Measurements from ENCODE around the gene DPYD. TPM values are rescaled to one million over a fixed set of nuclear protein-coding genes. Genes with fewer than 3 reads are reported as not detected.

Gene DPYD
- total RNA-seq, 1 donor from 2014 or later = 8.8 TPM

DNA sequence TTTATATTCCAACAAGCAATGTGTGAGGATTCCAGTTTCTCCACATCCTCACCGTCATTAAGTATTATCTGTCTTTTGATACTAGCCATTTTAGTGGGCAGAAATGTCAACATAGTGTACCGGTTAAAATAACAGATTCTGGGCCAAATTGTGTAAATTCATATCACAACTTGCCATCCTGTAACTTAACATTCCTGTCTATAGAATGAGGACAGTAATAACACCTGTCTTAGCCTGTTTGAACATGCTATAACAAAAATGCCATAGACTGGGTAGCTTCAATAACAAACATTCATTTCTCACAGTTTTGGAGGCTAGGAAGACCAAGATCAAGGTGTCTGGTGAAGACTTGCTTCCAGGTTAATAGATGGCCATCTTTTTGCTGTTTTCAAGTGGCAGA, 708.2 kb downstream of the DPYD start:
- Mint-ChIP-seq H3K9me3 (ENCODE audit: unreplicated experiment) (peaks cover 1% of the 10 kb centered on the region), H3K4me3 (ENCODE audit: unreplicated experiment) (no peak overlapping the region), H3K27me3 (ENCODE audit: low read depth, unreplicated experiment) (no peaks in the 10 kb centered on the region), H3K27ac (ENCODE audit: unreplicated experiment) (no peak overlapping the region), H3K36me3 (ENCODE audit: low read depth, unreplicated experiment) (no peaks in the 10 kb centered on the region), H3K4me1 (ENCODE audit: low read depth, unreplicated experiment) (no peaks in the 10 kb centered on the region)
- Histone ChIP-seq H3K9me3 (ENCODE audit: insufficient read depth, low read depth, low read length) (no peaks in the 10 kb centered on the region), H3K9ac (ENCODE audit: low read length) (no peak overlapping the region), H4K20me1 (ENCODE audit: insufficient read depth, low read length) (no peaks in the 10 kb centered on the region), H3K36me3 (ENCODE audit: insufficient read depth, low read length) (no peaks in the 10 kb centered on the region), H3K4me3 (ENCODE audit: insufficient read depth, low read depth, low read length) (no peak overlapping the region), H3K27me3 (ENCODE audit: insufficient read depth, low read length) (no peaks in the 10 kb centered on the region), H2AFZ (ENCODE audit: low read depth, low read length) (no peak overlapping the region), H3K79me2 (ENCODE audit: insufficient read depth, low read length) (no peaks in the 10 kb centered on the region), H3K4me1 (ENCODE audit: insufficient read depth, low read length) (no peaks in the 10 kb centered on the region), H3K4me2 (ENCODE audit: low read length) (no peak overlapping the region), H3K27ac (ENCODE audit: low read depth, low read length) (no peak overlapping the region)
- TF ChIP-seq EZH2 (IDR thresholded peaks at IDR 0.05; ENCODE audit: insufficient read depth, low read length) = no peak
- no peak for TF ChIP-seq CTCF (IDR thresholded peaks at IDR 0.05; ENCODE audit: insufficient read depth, low read depth, low read length)
- no peak for FAIRE-seq
- no peak for DNase-seq (ENCODE audit: low read depth)

GRCh38 chr1:97210307-97210706, 710.5 kb downstream of the DPYD start:
- no peak overlapping the region for H3K27ac ChIP-seq (ENCODE audit: low read depth, low read length)
- FAIRE-seq (no peak), DNase-seq (ENCODE audit: low read depth) (peak; percentile 8)
- no peaks in the 10 kb centered on the region for H3K4me1 Mint-ChIP-seq (ENCODE audit: low read depth, unreplicated experiment)
- no peaks in the 10 kb centered on the region for H3K27me3 ChIP-seq (ENCODE audit: insufficient read depth, low read length)
- no peaks in the 10 kb centered on the region for H3K9me3 ChIP-seq (ENCODE audit: insufficient read depth, low read depth, low read length)
- no peaks in the 10 kb centered on the region for H3K27me3 Mint-ChIP-seq (ENCODE audit: low read depth, unreplicated experiment)
- TF ChIP-seq CTCF (IDR thresholded peaks at IDR 0.05; ENCODE audit: insufficient read depth, low read depth, low read length) = no peak
- no peak for TF ChIP-seq EZH2 (IDR thresholded peaks at IDR 0.05; ENCODE audit: insufficient read depth, low read length)
- H3K79me2 ChIP-seq (ENCODE audit: insufficient read depth, low read length) = no peaks in the 10 kb centered on the region
- H3K4me1 ChIP-seq (ENCODE audit: insufficient read depth, low read length) = no peaks in the 10 kb centered on the region
- no peak overlapping the region for H3K4me3 Mint-ChIP-seq (ENCODE audit: unreplicated experiment)
- H3K27ac Mint-ChIP-seq (ENCODE audit: unreplicated experiment) = no peak overlapping the region
- no peaks in the 10 kb centered on the region for H3K36me3 ChIP-seq (ENCODE audit: insufficient read depth, low read length)
- no peaks in the 10 kb centered on the region for H4K20me1 ChIP-seq (ENCODE audit: insufficient read depth, low read length)
- H3K9ac ChIP-seq (ENCODE audit: low read length) = no peak overlapping the region
- H3K36me3 Mint-ChIP-seq (ENCODE audit: low read depth, unreplicated experiment) = no peaks in the 10 kb centered on the region
- no peak overlapping the region for H2AFZ ChIP-seq (ENCODE audit: low read depth, low read length)
- no peak overlapping the region for H3K4me3 ChIP-seq (ENCODE audit: insufficient read depth, low read depth, low read length)
- peaks cover 1% of the 10 kb centered on the region for H3K9me3 Mint-ChIP-seq (ENCODE audit: unreplicated experiment)
- H3K4me2 ChIP-seq (ENCODE audit: low read length) = no peak overlapping the region

DNA sequence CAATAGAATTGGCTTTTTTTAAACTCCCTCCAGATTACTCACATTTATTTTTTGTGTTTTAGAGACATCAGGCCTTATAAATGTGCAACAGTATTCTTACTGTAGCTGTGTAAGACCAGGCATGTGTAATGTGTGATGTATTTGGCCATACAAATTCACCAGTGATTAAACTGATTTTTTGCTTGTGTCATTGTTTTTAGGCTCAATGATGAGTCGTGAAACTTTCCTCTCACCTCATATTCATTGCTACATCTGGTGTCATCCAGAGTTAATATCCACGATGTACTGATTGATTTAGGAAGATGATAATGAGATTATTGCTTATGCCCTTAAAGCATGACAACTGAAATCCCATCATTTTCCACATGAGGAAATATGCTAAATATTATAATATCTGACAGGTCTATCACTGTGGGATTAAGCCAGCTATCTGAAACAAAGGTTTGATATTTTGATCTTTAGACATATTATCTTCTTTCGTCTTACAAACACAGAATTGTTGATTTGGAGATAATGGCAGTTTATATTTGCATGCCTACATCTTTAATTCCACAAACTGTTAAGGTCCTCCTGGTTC, 711.4 kb downstream of the DPYD start:
- peaks cover 1% of the 10 kb centered on the region for H3K9me3 Mint-ChIP-seq (ENCODE audit: unreplicated experiment)
- Histone ChIP-seq H2AFZ (ENCODE audit: low read depth, low read length) (no peak overlapping the region), H3K79me2 (ENCODE audit: insufficient read depth, low read length) (no peaks in the 10 kb centered on the region), H3K9me3 (ENCODE audit: insufficient read depth, low read depth, low read length) (no peaks in the 10 kb centered on the region), H3K36me3 (ENCODE audit: insufficient read depth, low read length) (no peaks in the 10 kb centered on the region), H3K4me2 (ENCODE audit: low read length) (no peak overlapping the region), H3K4me1 (ENCODE audit: insufficient read depth, low read length) (no peaks in the 10 kb centered on the region), H3K9ac (ENCODE audit: low read length) (no peak overlapping the region), H3K27me3 (ENCODE audit: insufficient read depth, low read length) (no peaks in the 10 kb centered on the region), H3K4me3 (ENCODE audit: insufficient read depth, low read depth, low read length) (no peak overlapping the region), H3K27ac (ENCODE audit: low read depth, low read length) (no peak overlapping the region), H4K20me1 (ENCODE audit: insufficient read depth, low read length) (no peaks in the 10 kb centered on the region)
- DNase-seq (ENCODE audit: low read depth) (no peak), FAIRE-seq (peak; percentile 41)
- no peaks in the 10 kb centered on the region for H3K4me1 Mint-ChIP-seq (ENCODE audit: low read depth, unreplicated experiment)
- no peak overlapping the region for H3K27ac Mint-ChIP-seq (ENCODE audit: unreplicated experiment)
- H3K36me3 Mint-ChIP-seq (ENCODE audit: low read depth, unreplicated experiment) = no peaks in the 10 kb centered on the region
- no peaks in the 10 kb centered on the region for H3K27me3 Mint-ChIP-seq (ENCODE audit: low read depth, unreplicated experiment)
- TF ChIP-seq EZH2 (IDR thresholded peaks at IDR 0.05; ENCODE audit: insufficient read depth, low read length) (no peak), CTCF (IDR thresholded peaks at IDR 0.05; ENCODE audit: insufficient read depth, low read depth, low read length) (no peak)
- H3K4me3 Mint-ChIP-seq (ENCODE audit: unreplicated experiment) = no peak overlapping the region

Measured in astrocyte (in vitro differentiated cells and primary cell).